Panc1 (cell line): ENCODE results near the gene RIPPLY3.

Experiments used
- CTCF ChIP-seq: fragments of 450-650 bp; IDR thresholded peaks from 2 replicates; pipeline ENCODE4 v1.5.1; 2017; ENCODE audit warnings: mild to moderate bottlenecking
- POLR2AphosphoS5 ChIP-seq: IDR thresholded peaks from 2 replicates; pipeline ENCODE4 v1.6.1; 2012; ENCODE audit warnings: mild to moderate bottlenecking, low read depth, low read length, moderate library complexity
- REST ChIP-seq, 2 experiments: IDR thresholded peaks; 2 replicates each; pipeline ENCODE4 v1.6.1; 2011 to 2012; ENCODE audit warnings: low read depth in 2 of 2, control low read depth in 1 of 2, low read length in 1 of 2, mild to moderate bottlenecking in 1 of 2, moderate library complexity in 1 of 2; ENCODE audit not compliant: insufficient read depth in 1 of 2
- SIN3A ChIP-seq: IDR thresholded peaks from 2 replicates; pipeline ENCODE4 v1.6.1; 2012; ENCODE audit warnings: low read depth, mild to moderate bottlenecking, low read length, moderate library complexity, borderline replicate concordance; ENCODE audit not compliant: insufficient read depth

- peak; percentile 94 for TF ChIP-seq CTCF
- peak; percentile 65; the same call in 1 of the 2 replicates for TF ChIP-seq POLR2AphosphoS5
- no peak for TF ChIP-seq REST (IDR thresholded peaks at IDR 0.05; ENCODE audit: insufficient read depth in 1 of 2, low read depth in 2 of 2, low read length in 1 of 2)
- no peak for TF ChIP-seq SIN3A
These were observed 16.6 kb upstream of the RIPPLY3 start for GRCh38 chr21:36989699-36990507.
